ENCODE results near the gene GCNT1. TPM values are rescaled to one million over a fixed set of nuclear protein-coding genes. Genes with fewer than 3 reads are reported as not detected.
"Not testable (repeated sequence)": the region's sequence is repeated elsewhere in the genome, so short reads cannot be mapped to it uniquely, and the experiment has no call there.

GCNT1 gene
- total RNA-seq, 3 donors from 2014 or later = 7.9 to 16.5 (median 10.1) TPM

- Histone ChIP-seq H3K36me3 (no peaks in the 10 kb centered on the region), H3K27ac (peak overlapping the region; percentile 48 to 60), H3K9me3 (no peaks in the 10 kb centered on the region), H3K4me3 (no peak overlapping the region), H3K27me3 (no peaks in the 10 kb centered on the region), H3K4me1 (no peaks in the 10 kb centered on the region)
- no peak for DNase-seq (ENCODE audit: low spot score in 2 of 2)
- intact Hi-C loops (cut with DNase I; ENCODE audit: low total_unique reads) = no loop called here
- TF ChIP-seq POLR2A (IDR thresholded peaks at IDR 0.05) = no peak
- TF ChIP-seq CTCF (IDR thresholded peaks at IDR 0.05) = no peak
- TF ChIP-seq POLR2AphosphoS5 (IDR thresholded peaks at IDR 0.05) = no peak
Measured at GRCh38 chr9:76531231-76531780, 72.3 kb downstream of the GCNT1 start.

- intact Hi-C loops (cut with DNase I; ENCODE audit: low total_unique reads); H3K9me3 ChIP-seq; H3K4me1 ChIP-seq; H3K36me3 ChIP-seq; H3K27ac ChIP-seq; H3K27me3 ChIP-seq; DNase-seq (ENCODE audit: low spot score in 2 of 2); H3K4me3 ChIP-seq: not testable (repeated sequence)
Measured at GRCh38 chr9:76532877-76533276, 73.9 kb downstream of the GCNT1 start.

GRCh38 chr9:76534026-76534425, 75.0 kb downstream of the GCNT1 start:
- Histone ChIP-seq H3K27ac (no peak overlapping the region), H3K36me3 (no peaks in the 10 kb centered on the region), H3K4me1 (no peaks in the 10 kb centered on the region), H3K9me3 (no peaks in the 10 kb centered on the region), H3K27me3 (no peaks in the 10 kb centered on the region), H3K4me3 (no peak overlapping the region)
- DNase-seq (ENCODE audit: low spot score in 2 of 2) = no peak
- TF ChIP-seq POLR2AphosphoS5 (IDR thresholded peaks at IDR 0.05) = no peak
- no peak for TF ChIP-seq CTCF (IDR thresholded peaks at IDR 0.05)
- TF ChIP-seq POLR2A (IDR thresholded peaks at IDR 0.05) = no peak
- intact Hi-C loops (cut with DNase I; ENCODE audit: low total_unique reads) = no loop called here

- H3K9me3 ChIP-seq = no peaks in the 10 kb centered on the region
- TF ChIP-seq POLR2A (IDR thresholded peaks at IDR 0.05) (no peak), CTCF (IDR thresholded peaks at IDR 0.05) (no peak), POLR2AphosphoS5 (IDR thresholded peaks at IDR 0.05) (no peak)
- peak overlapping the region; percentile 54 to 55 for H3K27ac ChIP-seq
- H3K36me3 ChIP-seq = no peaks in the 10 kb centered on the region
- peak; percentile 60 to 72 for DNase-seq (ENCODE audit: low spot score in 2 of 2)
- H3K4me1 ChIP-seq = no peaks in the 10 kb centered on the region
- intact Hi-C loops (cut with DNase I; ENCODE audit: low total_unique reads) = no loop called here
- no peak overlapping the region for H3K4me3 ChIP-seq
- H3K27me3 ChIP-seq = no peaks in the 10 kb centered on the region
Measured at GRCh38 chr9:76537150-76537646, 78.2 kb downstream of the GCNT1 start.

GRCh38 chr9:76539180-76539579, 80.2 kb downstream of the GCNT1 start:
- Histone ChIP-seq H3K27me3 (no peaks in the 10 kb centered on the region), H3K4me1 (no peaks in the 10 kb centered on the region), H3K4me3 (no peak overlapping the region), H3K27ac (no peak overlapping the region), H3K36me3 (no peaks in the 10 kb centered on the region), H3K9me3 (no peaks in the 10 kb centered on the region)
- intact Hi-C loops (cut with DNase I; ENCODE audit: low total_unique reads) = no loop called here
- TF ChIP-seq POLR2AphosphoS5 (IDR thresholded peaks at IDR 0.05) (no peak), POLR2A (IDR thresholded peaks at IDR 0.05) (no peak), CTCF (IDR thresholded peaks at IDR 0.05) (no peak)
- no peak for DNase-seq (ENCODE audit: low spot score in 2 of 2)

GRCh38 chr9:76542360-76542759, 83.4 kb downstream of the GCNT1 start:
- H3K27ac ChIP-seq = no peak overlapping the region
- H3K9me3 ChIP-seq = no peaks in the 10 kb centered on the region
- no peak for DNase-seq (ENCODE audit: low spot score in 2 of 2)
- H3K4me1 ChIP-seq = no peaks in the 10 kb centered on the region
- no peaks in the 10 kb centered on the region for H3K27me3 ChIP-seq
- TF ChIP-seq POLR2AphosphoS5 (IDR thresholded peaks at IDR 0.05) (no peak), POLR2A (IDR thresholded peaks at IDR 0.05) (no peak), CTCF (IDR thresholded peaks at IDR 0.05) (no peak)
- H3K4me3 ChIP-seq = no peak overlapping the region
- H3K36me3 ChIP-seq = no peaks in the 10 kb centered on the region
- intact Hi-C loops (cut with DNase I; ENCODE audit: low total_unique reads) = no loop called here
